Liver (tissue), 3 donors: ENCODE data around the gene ZSCAN21.

Source experiments
- FOXA1 ChIP-seq: IDR thresholded peaks from 2 replicates; pipeline ENCODE4 v1.6.1; 2016; ENCODE audit warnings: antibody characterized with exemption
- GABPA ChIP-seq, 2 donors: IDR thresholded peaks in 1 of 2; conservative IDR thresholded peaks in 1 of 2; 2 replicates each; pipeline ENCODE4 v1.6.1; 2016; ENCODE audit warnings: antibody characterized with exemption in 2 of 2, mild to moderate bottlenecking in 1 of 2, moderate library complexity in 1 of 2
- HNF4G ChIP-seq: IDR thresholded peaks from 2 replicates; pipeline ENCODE4 v1.6.1; 2016; ENCODE audit warnings: antibody characterized with exemption
- JUND ChIP-seq, 2 donors: IDR thresholded peaks; 2 replicates each; pipeline ENCODE4 v1.6.1; 2016; ENCODE audit warnings: antibody characterized with exemption in 2 of 2
- NR2F2 ChIP-seq: IDR thresholded peaks from 2 replicates; pipeline ENCODE4 v1.6.1; 2016; ENCODE audit warnings: antibody characterized with exemption
- RAD21 ChIP-seq, 2 donors: IDR thresholded peaks; 2 replicates each; pipeline ENCODE4 v1.6.1; 2016; ENCODE audit warnings: antibody characterized with exemption in 2 of 2, mild to moderate bottlenecking in 2 of 2
- RXRA ChIP-seq, 2 donors: IDR thresholded peaks; 2 replicates each; pipeline ENCODE4 v1.6.1; 2017 to 2018; ENCODE audit warnings: antibody characterized with exemption in 2 of 2, mild to moderate bottlenecking in 1 of 2
- TAF1 ChIP-seq: conservative IDR thresholded peaks from 2 replicates; pipeline ENCODE4 v1.6.1; 2016; ENCODE audit warnings: antibody characterized with exemption, mild to moderate bottlenecking
- YY1 ChIP-seq: IDR thresholded peaks from 2 replicates; pipeline ENCODE4 v1.6.1; 2016; ENCODE audit warnings: antibody characterized with exemption, mild to moderate bottlenecking
- ZBTB33 ChIP-seq: IDR thresholded peaks from 2 replicates; pipeline ENCODE4 v1.6.1; 2016; ENCODE audit warnings: antibody characterized with exemption
- TF ChIP-seq, protein P1 (sequence below): fragments of 150-350 bp; IDR thresholded peaks from 2 replicates; pipeline ENCODE4 v1.5.1; 2017; ENCODE audit warnings: improper control_type of control experiment, low read depth, low read length; ENCODE audit not compliant: missing input control
- TF ChIP-seq, protein P2 (sequence below): IDR thresholded peaks from 2 replicates; pipeline ENCODE4 v1.6.1; 2016; ENCODE audit warnings: antibody characterized with exemption, mild to moderate bottlenecking
- TF ChIP-seq, protein P3 (sequence below): IDR thresholded peaks from 2 replicates; pipeline ENCODE4 v1.6.1; 2016; ENCODE audit warnings: antibody characterized with exemption
- donor health status: healthy.
- donor health status: healthy.

- TF ChIP-seq TAF1 (no peak), RAD21 (IDR thresholded peaks at IDR 0.05) (no peak), JUND (IDR thresholded peaks at IDR 0.05) (no peak), YY1 (no peak), GABPA (IDR thresholded peaks at IDR 0.05 in 1 of 2, conservative IDR thresholded peaks at IDR 0.05 in 1 of 2) (no peak), RXRA (IDR thresholded peaks at IDR 0.05) (no peak), ZBTB33 (no peak), HNF4G (no peak), NR2F2 (no peak), FOXA1 (no peak)
- TF ChIP-seq, protein P1, sequence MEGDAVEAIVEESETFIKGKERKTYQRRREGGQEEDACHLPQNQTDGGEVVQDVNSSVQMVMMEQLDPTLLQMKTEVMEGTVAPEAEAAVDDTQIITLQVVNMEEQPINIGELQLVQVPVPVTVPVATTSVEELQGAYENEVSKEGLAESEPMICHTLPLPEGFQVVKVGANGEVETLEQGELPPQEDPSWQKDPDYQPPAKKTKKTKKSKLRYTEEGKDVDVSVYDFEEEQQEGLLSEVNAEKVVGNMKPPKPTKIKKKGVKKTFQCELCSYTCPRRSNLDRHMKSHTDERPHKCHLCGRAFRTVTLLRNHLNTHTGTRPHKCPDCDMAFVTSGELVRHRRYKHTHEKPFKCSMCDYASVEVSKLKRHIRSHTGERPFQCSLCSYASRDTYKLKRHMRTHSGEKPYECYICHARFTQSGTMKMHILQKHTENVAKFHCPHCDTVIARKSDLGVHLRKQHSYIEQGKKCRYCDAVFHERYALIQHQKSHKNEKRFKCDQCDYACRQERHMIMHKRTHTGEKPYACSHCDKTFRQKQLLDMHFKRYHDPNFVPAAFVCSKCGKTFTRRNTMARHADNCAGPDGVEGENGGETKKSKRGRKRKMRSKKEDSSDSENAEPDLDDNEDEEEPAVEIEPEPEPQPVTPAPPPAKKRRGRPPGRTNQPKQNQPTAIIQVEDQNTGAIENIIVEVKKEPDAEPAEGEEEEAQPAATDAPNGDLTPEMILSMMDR, result no peak
- TF ChIP-seq, protein P2, sequence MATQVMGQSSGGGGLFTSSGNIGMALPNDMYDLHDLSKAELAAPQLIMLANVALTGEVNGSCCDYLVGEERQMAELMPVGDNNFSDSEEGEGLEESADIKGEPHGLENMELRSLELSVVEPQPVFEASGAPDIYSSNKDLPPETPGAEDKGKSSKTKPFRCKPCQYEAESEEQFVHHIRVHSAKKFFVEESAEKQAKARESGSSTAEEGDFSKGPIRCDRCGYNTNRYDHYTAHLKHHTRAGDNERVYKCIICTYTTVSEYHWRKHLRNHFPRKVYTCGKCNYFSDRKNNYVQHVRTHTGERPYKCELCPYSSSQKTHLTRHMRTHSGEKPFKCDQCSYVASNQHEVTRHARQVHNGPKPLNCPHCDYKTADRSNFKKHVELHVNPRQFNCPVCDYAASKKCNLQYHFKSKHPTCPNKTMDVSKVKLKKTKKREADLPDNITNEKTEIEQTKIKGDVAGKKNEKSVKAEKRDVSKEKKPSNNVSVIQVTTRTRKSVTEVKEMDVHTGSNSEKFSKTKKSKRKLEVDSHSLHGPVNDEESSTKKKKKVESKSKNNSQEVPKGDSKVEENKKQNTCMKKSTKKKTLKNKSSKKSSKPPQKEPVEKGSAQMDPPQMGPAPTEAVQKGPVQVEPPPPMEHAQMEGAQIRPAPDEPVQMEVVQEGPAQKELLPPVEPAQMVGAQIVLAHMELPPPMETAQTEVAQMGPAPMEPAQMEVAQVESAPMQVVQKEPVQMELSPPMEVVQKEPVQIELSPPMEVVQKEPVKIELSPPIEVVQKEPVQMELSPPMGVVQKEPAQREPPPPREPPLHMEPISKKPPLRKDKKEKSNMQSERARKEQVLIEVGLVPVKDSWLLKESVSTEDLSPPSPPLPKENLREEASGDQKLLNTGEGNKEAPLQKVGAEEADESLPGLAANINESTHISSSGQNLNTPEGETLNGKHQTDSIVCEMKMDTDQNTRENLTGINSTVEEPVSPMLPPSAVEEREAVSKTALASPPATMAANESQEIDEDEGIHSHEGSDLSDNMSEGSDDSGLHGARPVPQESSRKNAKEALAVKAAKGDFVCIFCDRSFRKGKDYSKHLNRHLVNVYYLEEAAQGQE, result no peak
- TF ChIP-seq, protein P3, sequence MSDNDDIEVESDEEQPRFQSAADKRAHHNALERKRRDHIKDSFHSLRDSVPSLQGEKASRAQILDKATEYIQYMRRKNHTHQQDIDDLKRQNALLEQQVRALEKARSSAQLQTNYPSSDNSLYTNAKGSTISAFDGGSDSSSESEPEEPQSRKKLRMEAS, result no peak
These were observed 58.3 kb downstream of the ZSCAN21 start for GRCh38 chr7:100107890-100108289.
